GM19099 (cell line): ENCODE measurements around the gene ZDHHC1.

Source experiments
- POLR2A ChIP-seq: IDR thresholded peaks from 3 replicates; pipeline ENCODE4 v1.6.1; 2011; ENCODE audit warnings: low read depth; ENCODE audit not compliant: insufficient read length; ENCODE audit errors: extremely low read depth

The ZDHHC1 gene

GRCh38 chr16:67442581-67443255 is 26.4 kb upstream of the ZDHHC1 start:
- no peak for TF ChIP-seq POLR2A

- TF ChIP-seq POLR2A = no peak
Observed at GRCh38 chr16:67441907-67442306, 25.6 kb upstream of the ZDHHC1 start.

- no peak for TF ChIP-seq POLR2A
Observed at GRCh38 chr16:67441271-67441753, 25.0 kb upstream of the ZDHHC1 start.

- no peak for TF ChIP-seq POLR2A
Observed at GRCh38 chr16:67438824-67439393, 22.6 kb upstream of the ZDHHC1 start.

- no peak for TF ChIP-seq POLR2A
Observed at GRCh38 chr16:67438098-67438791, 22.0 kb upstream of the ZDHHC1 start.

GRCh38 chr16:67437513-67437912 is 21.2 kb upstream of the ZDHHC1 start:
- TF ChIP-seq POLR2A = no peak

GRCh38 chr16:67436640-67437193 is 20.4 kb upstream of the ZDHHC1 start:
- TF ChIP-seq POLR2A = no peak

- no peak for TF ChIP-seq POLR2A
Observed at GRCh38 chr16:67435758-67436164, 19.5 kb upstream of the ZDHHC1 start.

- TF ChIP-seq POLR2A = no peak
Observed at GRCh38 chr16:67433131-67433719, 16.9 kb upstream of the ZDHHC1 start.

GRCh38 chr16:67432506-67432890 is 16.2 kb upstream of the ZDHHC1 start:
- no peak for TF ChIP-seq POLR2A

- TF ChIP-seq POLR2A = no peak
Observed at GRCh38 chr16:67431775-67432505, 15.7 kb upstream of the ZDHHC1 start.

- TF ChIP-seq POLR2A = no peak
Observed at GRCh38 chr16:67430977-67431774, 14.9 kb upstream of the ZDHHC1 start, which contains the start of gene HSD11B2. TSS of gene HSD11B2 (plus strand) at chr16:67431121. CDS start at chr16:67431249, 128 bp downstream.

- no peak for TF ChIP-seq POLR2A
Observed at GRCh38 chr16:67430504-67430976, 14.3 kb upstream of the ZDHHC1 start.
